HG03521 (cell line): ENCODE measurements around the gene CD3E.

Experiments used
- ATAC-seq: cut with Tn5 transposase; IDR thresholded peaks from one replicate; pipeline ENCODE4 v1.9.1; 2021; ENCODE audit warnings: mild to moderate bottlenecking, moderate library complexity; ENCODE audit not compliant: unreplicated experiment

Gene CD3E

DNA sequence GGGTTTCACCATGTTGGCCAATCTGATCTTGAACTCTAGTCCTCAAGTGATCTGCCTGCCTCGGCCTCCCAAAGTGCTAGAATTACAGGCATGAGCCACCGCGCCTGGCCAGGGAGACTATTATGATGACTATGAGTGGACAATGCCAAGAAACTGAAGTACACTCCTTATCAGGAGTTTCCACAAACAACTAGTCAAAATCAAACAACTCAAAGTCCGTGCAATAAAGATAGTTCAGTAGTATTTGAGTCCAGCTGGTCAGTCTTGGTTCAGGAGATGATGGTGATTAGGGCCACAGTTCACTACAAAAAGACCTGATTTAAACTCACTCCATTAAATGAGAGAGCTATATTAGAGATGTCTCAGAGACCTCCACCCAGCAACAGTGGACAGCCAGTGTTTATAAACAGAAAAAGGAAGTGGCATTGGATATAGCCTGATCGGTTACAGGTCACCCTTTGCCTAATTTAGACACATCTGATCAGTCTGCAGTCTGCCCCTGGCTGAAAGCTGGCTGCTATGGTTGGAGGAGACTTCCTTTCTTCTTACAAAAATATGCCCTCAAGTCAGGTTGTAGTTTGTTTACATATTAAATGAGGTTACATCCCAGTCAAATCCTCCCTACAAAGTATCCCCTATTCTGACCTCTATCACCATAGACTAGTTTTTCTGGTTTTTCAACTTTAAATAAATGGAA is 17.0 kb downstream of the CD3E start:
- ATAC-seq, result no peak

DNA sequence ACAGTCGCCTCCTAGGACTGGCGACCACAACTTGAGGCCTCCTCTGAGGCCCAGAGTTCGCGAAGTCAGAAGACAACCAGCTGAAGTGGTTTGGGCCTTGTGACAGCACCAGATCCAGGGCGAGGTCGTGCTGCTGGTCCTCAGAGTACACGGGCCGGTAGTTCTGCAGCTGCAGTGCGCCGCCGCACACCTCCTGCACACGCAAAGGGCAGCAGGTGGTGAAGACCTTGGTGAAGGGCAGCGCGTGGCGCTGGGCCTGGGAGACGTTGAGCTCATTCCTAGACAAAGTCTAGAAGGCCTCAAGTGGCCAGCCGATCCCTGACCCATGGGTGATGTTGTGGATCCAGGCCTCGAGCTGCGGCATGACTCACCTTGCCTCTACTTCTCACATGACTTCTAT is 18.2 kb downstream of the CD3E start:
- no peak for ATAC-seq

DNA sequence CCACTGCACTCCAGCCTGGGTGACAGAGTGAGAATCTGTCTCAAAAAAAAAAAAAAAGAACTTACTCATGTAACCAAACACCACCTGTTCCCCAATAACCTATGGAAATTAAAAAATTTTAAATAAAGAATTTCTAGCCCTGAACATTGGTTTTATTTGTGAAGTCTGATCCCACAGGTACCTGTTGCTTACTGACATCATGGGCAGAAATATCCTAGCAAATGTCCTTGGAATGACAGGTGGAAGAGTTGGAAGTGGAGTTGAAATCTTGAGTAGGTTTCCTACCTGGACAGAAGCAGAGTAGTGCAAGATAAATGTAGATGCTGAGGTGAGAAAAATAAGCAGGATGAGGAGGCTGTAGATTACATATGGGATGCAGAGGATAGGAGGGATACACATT is 20.8 kb downstream of the CD3E start:
- ATAC-seq, result no peak

DNA sequence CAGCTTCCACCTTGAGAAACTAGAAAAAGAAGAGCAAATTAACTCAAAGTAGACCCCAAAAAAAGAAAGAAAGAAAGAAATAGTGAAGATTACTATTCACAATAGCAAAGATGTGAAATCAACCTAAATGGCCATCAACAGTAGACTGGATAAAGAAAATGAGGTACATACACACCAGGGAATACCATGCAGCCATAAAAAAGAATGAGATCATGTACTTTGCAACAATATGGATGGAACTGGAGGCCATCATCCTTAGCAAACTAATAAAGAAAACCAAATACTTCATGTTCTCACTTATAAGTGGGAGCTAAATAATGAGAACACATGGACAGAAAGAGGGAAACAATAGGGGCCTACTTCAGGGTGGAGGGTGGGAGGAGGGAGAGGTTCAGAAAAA is 24.2 kb downstream of the CD3E start:
- no peak for ATAC-seq

DNA sequence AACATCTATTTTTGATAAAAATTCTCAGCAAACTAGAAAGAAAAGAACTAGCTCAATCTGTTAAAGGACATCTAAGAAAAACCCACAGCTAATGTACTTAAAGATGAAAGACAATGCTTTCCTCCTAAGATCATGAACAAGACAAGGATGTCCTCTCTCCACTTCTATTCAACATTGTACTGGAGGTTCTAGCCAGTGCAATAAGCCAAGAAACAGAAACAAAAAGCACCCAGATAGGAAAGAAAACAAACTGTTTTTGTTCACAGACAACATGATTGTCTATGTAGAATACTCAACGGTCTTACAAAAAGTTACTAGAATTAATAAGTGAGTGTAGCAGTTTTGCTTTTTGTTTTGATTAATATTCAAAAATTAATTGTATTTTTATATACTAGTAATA is 30.2 kb downstream of the CD3E start:
- no peak for ATAC-seq

DNA sequence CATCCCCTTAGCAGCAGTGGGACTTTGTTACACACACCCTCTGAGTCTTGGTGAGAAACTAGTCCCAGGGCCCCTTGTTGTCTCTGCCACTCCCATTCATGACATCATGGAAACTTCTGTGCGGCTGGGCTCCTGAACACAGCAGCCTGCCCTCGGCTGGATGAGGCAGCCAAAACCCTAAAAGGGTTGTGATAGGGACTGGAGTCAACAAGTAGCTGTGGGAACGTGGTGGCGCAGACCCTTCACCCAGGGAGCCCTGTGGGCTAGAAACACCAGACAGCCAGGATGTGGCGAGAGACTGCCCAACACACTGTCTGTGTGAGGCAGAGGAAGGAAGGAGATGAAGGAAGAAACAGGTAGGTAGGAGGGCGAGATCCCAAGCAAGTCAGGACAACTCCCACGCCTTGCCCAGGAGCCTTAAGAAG is 34.1 kb downstream of the CD3E start:
- ATAC-seq, result no peak

DNA sequence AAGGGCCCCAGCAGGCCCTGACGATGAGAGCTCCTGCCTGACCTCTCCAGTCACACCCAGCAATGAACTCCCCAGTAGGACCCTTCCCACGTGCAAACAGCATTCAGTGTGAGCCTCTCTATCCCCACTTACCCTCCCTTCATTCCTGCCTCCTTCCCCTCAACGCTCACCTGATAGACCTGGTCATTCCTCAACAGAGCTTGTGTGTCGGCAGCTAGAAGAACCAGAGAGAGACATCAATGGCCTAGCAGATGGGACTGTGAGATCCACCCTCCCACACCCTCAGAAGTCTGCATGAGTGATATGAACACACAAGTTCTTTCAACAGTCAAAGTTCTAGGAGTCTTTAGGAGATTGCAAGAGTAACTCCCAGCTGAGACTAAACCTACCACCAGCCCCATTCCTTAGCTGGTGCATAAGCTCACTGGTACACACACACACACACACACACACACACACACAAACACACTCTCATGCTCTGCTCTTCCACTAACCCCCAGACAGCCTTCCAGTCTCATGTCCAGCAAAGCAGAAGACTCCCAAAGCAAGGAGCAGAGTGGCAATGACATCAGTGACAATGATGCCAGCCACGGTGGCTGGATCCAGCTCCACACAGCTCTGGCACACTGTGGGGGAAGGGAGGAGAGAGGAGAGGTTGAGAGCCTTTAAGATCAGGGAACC is 34.9 kb downstream of the CD3E start:
- ATAC-seq, result no peak

DNA sequence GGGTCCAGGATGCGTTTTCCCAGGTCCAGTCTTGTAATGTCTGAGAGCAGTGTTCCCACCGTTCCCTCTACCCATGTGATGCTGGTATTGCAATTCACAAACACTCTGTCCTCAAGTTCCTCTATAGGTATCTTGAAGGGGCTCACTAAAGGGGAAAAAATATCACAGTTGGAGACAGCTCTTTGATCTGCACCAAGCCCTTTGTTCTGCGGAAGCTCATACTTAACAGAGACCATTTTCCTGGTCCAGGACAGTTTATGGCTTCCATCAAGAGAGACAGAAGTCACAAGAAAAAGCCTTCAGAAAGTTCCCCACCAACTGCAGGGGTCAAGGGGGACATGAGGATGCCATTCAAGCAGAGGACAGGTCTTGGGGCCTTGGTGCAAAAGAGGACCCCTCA is 35.9 kb downstream of the CD3E start:
- ATAC-seq, result no peak

DNA sequence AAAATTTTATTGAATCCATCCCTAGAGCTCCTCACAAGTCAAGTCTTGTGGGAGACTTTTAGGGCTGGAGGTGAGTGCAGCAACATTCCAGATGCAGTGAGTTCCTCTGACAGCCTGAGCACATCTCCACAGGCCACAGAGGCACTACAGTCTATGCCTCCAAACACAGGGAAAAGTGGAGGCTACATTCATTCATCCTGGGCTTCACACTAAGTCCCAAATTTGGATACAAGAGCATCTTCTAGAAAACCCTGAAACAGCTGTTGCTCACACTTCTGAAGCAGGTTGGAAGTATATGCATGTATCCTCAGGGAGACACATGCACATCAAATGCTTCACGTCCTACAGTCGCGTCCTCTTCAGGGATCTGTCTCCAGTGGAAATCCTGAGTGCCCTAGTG is 36.7 kb downstream of the CD3E start:
- ATAC-seq, result no peak

DNA sequence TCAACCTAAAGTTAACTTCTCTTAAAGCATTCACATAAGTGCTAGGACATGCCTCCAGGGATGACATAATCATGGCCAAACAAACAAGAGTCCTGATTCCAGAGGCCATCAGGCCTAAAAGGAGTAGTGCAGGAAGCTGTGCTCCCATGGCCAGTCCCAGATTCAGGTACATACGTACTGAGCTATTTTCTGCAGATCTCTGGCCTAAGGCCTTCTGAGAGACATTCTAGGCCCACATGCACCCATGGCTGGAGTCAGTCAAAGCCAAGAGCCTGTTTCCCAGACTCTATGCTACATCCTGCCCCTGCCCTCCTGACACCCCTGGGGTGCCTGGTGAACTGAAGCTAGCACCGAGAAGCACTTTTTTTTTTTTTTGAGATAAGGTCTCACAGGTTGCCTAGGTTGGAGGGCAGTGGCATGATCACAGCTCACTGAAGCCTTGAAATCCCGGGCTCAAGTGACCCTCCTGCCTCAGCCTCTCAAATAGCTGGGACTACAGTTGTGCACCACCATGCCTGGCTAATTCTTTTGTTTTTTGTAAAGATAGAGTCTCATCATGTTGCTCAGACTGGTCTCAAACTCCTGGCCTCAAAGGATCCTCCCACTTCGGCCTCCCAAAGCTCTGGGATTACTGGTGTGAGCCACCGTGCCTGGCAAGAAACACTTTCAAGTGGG is 37.4 kb downstream of the CD3E start:
- no peak for ATAC-seq

DNA sequence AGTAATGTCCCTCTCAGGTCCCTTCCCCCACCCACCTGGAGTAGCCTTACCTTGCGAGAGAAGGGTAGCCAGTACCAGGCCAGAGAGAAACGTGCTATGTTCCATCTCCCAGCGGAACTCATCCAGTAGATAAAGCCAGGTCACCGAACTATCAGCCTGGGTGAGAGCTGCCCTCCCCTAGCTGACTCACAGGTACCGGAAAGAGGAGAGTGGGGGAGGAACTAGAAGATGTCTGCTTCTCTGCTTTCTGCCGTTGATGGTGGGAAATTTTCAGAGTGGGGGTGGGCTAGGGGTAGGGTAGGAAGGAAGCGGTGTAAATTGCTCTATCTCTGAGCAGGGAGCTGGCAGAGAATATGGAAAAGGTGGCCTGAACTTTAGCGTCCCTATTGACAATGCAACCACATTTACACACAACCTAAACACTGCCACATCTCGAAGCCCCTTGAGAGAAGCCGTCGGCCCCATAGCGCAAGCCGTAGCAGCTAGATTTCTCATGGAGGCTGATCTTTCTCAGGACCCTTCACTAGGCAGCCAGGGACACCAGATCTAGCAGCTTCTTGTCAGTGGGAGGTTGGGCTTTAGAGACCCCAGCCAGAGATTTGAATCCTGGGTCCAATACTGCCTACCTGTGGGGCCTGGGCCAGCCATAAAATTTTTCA is 38.1 kb downstream of the CD3E start, which contains the start of gene CD3D:
Gene CD3D, minus strand, starts transcription at position 203 of the 659 bp plus-strand sequence. Its CDS starts 98 bp downstream, at position 105.
- ATAC-seq, result no peak

DNA sequence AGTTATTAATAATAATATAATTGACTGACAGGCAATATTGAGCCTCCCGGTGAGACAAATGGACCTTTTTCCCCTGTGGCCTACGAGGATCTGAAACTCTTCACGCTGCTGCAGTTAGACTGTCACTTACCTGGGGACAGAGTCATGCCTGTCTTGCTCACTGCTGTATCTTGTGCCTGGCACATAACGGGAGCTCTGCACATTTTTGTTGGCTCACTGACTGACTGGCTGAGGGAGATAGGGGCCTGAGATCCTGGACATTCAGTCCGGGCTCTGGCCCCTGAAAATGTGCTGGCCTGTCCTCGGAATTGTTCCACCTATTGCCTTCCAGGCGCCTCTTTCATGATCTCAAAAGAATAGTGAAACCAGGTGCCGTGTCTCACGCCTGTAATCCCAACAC is 38.7 kb downstream of the CD3E start:
- ATAC-seq, result no peak

DNA sequence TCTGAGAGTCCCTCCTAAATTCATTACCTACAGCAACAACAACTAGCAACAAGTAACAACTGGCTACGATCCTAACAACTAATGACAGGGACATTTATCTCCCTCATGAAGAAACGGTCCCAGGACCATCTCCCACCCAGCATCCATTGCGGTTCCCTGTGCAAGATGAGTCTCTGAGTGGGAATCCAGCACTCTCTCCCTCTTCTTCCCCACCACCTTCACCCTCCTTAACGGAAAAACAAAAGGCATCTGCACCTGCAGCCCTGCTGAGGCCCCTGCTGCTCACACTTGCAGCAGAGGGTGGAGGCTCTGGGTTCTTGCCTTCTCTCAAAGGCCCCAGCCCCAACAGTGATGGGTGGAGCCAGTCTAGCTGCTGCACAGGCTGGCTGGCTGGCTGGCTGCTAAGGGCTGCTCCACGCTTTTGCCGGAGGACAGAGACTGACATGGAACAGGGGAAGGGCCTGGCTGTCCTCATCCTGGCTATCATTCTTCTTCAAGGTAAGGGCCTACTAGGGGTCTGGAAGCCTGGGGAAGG is 39.5 kb downstream of the CD3E start, which contains the start of gene CD3G:
Gene CD3G, plus strand, starts transcription at position 364 of the 535 bp plus-strand sequence. Its CDS starts 80 bp downstream, at position 444.
- no peak for ATAC-seq

DNA sequence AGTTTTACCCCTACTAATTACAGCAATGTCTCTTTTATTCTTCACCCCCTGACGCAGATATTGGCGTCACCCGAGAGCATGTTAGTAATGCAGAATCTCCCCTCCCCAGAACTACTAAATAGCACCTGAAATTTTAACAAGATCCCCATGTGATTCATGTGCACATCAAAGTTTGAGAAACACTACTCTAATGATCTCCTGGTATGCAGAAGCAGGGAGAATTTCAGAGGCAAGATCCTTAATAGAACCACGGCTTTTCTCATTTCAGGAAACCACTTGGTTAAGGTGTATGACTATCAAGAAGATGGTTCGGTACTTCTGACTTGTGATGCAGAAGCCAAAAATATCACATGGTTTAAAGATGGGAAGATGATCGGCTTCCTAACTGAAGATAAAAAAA is 44.9 kb downstream of the CD3E start:
- no peak for ATAC-seq

DNA sequence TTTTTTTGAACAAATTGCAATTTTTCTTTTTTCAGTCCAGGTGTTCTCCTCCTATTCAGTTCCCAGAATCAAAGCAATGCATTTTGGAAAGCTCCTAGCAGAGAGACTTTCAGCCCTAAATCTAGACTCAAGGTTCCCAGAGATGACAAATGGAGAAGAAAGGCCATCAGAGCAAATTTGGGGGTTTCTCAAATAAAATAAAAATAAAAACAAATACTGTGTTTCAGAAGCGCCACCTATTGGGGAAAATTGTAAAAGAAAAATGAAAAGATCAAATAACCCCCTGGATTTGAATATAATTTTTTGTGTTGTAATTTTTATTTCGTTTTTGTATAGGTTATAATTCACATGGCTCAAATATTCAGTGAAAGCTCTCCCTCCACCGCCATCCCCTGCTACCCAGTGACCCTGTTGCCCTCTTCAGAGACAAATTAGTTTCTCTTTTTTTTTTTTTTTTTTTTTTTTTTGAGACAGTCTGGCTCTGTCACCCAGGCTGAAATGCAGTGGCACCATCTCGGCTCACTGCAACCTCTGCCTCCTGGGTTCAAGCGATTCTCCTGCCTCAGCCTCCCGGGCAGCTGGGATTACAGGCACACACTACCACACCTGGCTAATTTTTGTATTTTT is 48.7 kb downstream of the CD3E start:
- no peak for ATAC-seq

DNA sequence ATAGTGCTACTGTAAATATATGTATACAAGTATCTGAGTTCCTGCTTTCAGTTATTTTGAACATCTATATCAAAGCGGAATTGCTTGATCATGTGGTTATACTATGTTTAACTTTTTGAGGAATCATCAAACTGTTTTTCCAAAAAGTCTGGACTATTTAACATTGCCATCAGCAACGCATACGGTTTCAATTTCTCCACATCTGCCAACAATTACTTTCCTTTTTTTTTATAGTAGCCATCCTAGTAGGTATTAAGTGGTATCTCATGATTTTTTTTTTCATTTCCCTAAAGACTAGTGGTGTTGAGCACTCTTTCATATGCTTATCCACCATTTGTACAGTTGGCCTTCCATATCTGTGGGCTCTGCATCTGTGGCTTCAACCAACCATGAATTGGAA is 53.5 kb downstream of the CD3E start:
- ATAC-seq, result no peak

DNA sequence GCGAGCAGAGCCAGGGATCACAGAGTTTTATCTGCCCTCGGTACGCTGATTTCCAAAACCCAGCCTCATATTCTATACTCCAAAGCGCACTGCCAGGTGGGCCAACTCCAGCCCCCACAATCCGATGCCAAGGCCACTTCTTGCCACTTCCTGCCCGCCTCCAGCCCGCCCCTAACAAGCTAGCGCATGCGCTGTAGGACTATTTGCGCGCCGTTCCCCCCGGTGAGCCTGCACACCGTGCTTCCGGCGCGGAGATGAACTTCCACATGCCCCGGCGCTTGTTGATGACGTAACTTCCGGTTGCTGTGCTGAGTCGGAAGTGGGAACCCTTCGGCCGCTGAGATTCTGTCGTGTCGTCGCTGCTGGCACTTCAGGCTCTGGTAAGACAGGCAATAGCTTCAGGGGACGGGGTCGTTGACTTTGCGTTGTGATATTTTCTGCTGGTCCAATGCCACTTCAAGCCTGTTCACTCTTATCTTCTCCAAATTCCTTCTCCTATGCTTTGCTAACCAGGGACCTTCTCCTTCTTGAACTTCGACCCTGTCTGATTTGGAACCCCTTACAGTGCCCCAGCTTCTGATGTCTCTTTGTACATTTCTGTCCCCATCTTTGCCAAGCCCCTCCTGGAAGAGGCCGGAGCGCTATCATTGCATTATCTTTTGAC is 54.9 kb downstream of the CD3E start, which contains the start of gene UBE4A:
Gene UBE4A, plus strand, starts transcription at position 306 of the 664 bp plus-strand sequence. CDS start 5,481 bp downstream, outside the sequence.
- ATAC-seq, result peak; percentile 85

DNA sequence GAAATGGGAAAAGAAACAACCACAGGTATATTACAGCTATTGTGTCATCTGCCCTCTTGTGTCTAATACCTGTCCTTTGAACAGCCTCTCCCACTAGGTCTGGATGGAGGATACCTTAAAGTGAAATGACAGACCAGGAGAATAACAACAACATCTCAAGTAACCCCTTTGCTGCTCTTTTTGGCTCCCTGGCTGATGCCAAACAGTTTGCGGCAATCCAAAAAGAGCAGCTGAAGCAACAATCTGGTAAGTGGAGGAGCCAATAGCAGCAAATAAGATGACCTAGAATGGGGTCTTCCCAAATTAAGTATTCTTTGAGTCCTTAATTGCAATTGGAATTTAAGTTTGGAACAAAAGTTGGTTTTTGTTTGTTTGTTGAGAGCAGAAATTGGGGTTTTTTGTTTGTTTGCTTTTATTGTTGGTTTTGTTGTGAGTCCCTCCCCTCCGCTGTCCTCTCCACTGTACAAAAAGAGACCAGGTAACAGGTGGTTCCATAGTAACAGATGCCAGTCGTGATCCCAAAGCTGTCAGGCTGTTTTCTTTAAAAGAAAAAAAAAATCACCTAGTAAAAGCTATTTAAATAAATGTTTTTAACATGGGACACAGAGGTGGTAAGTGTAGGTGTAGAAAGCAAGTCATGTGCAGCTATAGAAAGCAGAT is 60.6 kb downstream of the CD3E start:
- ATAC-seq, result no peak
